Measurements from ENCODE around the gene USH1C. TPM values are rescaled to one million over a fixed set of nuclear protein-coding genes. Genes with fewer than 3 reads are reported as not detected.
A peak's percentile ranks its signal among the peaks of the same experiment; 100 is the strongest.

Gene USH1C
- total RNA-seq, 1 donor: not detected

GRCh38 chr11:17481905-17482304, 62.3 kb downstream of the USH1C start:
- no peaks in the 10 kb centered on the region for H3K36me3 ChIP-seq (ENCODE audit: insufficient read depth, low read length)
- no peaks in the 10 kb centered on the region for H3K79me2 ChIP-seq (ENCODE audit: insufficient read depth, low read length)
- no peaks in the 10 kb centered on the region for H4K20me1 ChIP-seq (ENCODE audit: insufficient read depth, low read length)
- H3K4me1 ChIP-seq (ENCODE audit: insufficient read depth, low read length): no peaks in the 10 kb centered on the region
- H3K27ac ChIP-seq (ENCODE audit: low read depth, low read length): no peak overlapping the region
- TF ChIP-seq, protein P1, sequence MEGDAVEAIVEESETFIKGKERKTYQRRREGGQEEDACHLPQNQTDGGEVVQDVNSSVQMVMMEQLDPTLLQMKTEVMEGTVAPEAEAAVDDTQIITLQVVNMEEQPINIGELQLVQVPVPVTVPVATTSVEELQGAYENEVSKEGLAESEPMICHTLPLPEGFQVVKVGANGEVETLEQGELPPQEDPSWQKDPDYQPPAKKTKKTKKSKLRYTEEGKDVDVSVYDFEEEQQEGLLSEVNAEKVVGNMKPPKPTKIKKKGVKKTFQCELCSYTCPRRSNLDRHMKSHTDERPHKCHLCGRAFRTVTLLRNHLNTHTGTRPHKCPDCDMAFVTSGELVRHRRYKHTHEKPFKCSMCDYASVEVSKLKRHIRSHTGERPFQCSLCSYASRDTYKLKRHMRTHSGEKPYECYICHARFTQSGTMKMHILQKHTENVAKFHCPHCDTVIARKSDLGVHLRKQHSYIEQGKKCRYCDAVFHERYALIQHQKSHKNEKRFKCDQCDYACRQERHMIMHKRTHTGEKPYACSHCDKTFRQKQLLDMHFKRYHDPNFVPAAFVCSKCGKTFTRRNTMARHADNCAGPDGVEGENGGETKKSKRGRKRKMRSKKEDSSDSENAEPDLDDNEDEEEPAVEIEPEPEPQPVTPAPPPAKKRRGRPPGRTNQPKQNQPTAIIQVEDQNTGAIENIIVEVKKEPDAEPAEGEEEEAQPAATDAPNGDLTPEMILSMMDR (IDR thresholded peaks at IDR 0.05; ENCODE audit: extremely low read depth, low read depth, low read length): no peak
- H2AFZ ChIP-seq (ENCODE audit: low read length): no peak overlapping the region
- peaks cover 21% of the 10 kb centered on the region for H3K27me3 ChIP-seq (ENCODE audit: insufficient read depth, low read length)
- no peak overlapping the region for H3K4me3 ChIP-seq (ENCODE audit: insufficient read depth, low read length)
- H3K4me2 ChIP-seq (ENCODE audit: insufficient read depth, low read length): no peak overlapping the region
- peak; percentile 23 for DNase-seq (ENCODE audit: insufficient read length, low spot score, missing footprints)
- H3K9me3 ChIP-seq (ENCODE audit: low read depth, low read length): no peaks in the 10 kb centered on the region

DNA sequence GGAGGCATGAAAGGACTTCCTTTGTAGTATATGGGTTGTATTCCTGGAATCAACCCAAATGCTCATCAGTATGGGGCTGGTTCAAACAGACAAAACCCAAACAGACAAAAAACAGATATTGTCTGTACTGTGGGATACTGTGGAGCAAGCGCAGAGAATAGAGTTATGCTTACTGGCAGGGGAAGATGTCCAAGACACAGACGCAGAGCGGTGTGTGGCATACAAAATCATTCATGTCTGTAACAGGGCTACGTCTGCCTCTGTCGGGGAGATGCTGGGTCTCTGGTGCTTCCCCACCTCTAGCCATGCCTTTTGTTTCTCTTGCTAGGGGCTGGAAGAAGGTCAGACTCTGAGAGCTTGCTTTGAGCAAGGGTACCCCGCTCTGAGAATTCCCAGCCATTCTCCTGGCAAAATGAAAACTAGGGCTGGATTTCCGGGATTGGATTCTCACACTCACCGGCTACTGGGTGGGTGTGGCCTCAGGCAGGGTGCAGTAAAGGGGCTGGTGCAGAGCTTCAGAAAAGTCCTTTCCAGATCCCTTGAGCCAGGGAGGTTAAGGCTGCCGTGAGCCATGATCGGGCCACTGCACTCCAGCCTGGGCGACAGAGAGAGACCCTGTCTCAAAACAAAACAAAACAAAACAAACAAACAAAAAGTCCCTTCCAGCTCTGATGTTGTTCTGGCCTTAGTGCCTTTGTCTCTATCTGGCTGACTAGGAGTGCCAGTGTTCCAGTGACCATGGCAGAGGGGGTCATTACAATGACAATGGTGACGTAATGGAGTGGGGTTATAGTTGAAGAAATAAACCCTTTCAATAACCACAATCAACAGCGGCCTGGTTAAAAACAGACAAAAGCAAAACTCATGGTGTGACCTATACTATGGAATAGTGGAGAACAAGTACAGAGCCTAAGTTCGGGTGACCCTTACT, 64.7 kb downstream of the USH1C start:
- TF ChIP-seq, protein P1 (IDR thresholded peaks at IDR 0.05; ENCODE audit: extremely low read depth, low read depth, low read length): no peak
- Histone ChIP-seq H3K79me2 (ENCODE audit: insufficient read depth, low read length) (no peaks in the 10 kb centered on the region), H4K20me1 (ENCODE audit: insufficient read depth, low read length) (no peaks in the 10 kb centered on the region), H2AFZ (ENCODE audit: low read length) (peak overlapping the region; percentile 35), H3K4me1 (ENCODE audit: insufficient read depth, low read length) (no peaks in the 10 kb centered on the region), H3K27me3 (ENCODE audit: insufficient read depth, low read length) (peaks cover 35% of the 10 kb centered on the region), H3K4me3 (ENCODE audit: insufficient read depth, low read length) (no peak overlapping the region), H3K4me2 (ENCODE audit: insufficient read depth, low read length) (no peak overlapping the region), H3K9me3 (ENCODE audit: low read depth, low read length) (no peaks in the 10 kb centered on the region), H3K27ac (ENCODE audit: low read depth, low read length) (no peak overlapping the region), H3K36me3 (ENCODE audit: insufficient read depth, low read length) (no peaks in the 10 kb centered on the region)
- peak; percentile 94 for DNase-seq (ENCODE audit: insufficient read length, low spot score, missing footprints)

DNA sequence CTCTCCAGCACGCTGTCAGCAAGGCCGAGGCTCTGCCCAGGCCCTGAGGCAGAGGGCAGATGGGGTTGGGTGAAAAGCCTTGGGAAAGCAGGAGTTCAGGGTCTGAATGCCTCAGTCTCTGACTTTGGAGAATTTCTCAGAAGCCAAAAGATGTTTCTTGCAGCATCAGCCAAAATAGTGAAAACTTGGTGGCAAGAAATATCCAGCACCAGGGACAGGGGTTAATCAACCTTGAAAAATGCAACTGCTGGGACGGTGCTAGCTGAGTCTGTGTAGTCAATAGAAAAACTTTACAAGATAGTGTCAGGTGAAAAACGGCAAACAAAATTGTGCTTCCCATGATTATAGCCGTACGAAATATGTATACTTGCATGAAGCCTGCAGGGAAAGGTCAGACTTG, 66.1 kb downstream of the USH1C start:
- Histone ChIP-seq H3K27me3 (ENCODE audit: insufficient read depth, low read length) (peaks cover 43% of the 10 kb centered on the region), H3K4me2 (ENCODE audit: insufficient read depth, low read length) (no peak overlapping the region), H2AFZ (ENCODE audit: low read length) (no peak overlapping the region), H3K36me3 (ENCODE audit: insufficient read depth, low read length) (no peaks in the 10 kb centered on the region), H3K9me3 (ENCODE audit: low read depth, low read length) (no peaks in the 10 kb centered on the region), H3K4me1 (ENCODE audit: insufficient read depth, low read length) (no peaks in the 10 kb centered on the region), H4K20me1 (ENCODE audit: insufficient read depth, low read length) (no peaks in the 10 kb centered on the region), H3K27ac (ENCODE audit: low read depth, low read length) (no peak overlapping the region), H3K79me2 (ENCODE audit: insufficient read depth, low read length) (no peaks in the 10 kb centered on the region), H3K4me3 (ENCODE audit: insufficient read depth, low read length) (no peak overlapping the region)
- DNase-seq (ENCODE audit: insufficient read length, low spot score, missing footprints): peak; percentile 73
- TF ChIP-seq, protein P1 (IDR thresholded peaks at IDR 0.05; ENCODE audit: extremely low read depth, low read depth, low read length): no peak

DNA sequence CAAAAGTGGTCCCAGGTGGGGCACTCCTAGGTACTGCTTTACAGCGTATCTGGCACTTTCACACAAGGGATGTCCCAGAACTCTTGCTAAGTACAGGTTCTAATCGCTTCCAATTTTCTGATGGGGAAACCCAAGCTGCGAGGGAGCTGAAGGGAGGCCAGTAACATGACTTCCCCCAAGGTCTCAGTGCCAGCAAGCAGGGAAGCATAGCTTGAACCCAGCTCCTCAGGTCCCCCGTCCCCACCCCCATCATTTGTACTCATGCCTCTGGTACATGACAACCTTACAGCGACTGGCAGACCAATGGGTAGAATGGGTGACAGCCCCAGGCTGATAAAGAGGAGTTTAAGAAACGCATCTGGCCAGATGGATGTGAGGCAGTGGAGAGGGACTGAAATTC, 66.9 kb downstream of the USH1C start:
- H3K79me2 ChIP-seq (ENCODE audit: insufficient read depth, low read length): no peaks in the 10 kb centered on the region
- TF ChIP-seq, protein P1 (IDR thresholded peaks at IDR 0.05; ENCODE audit: extremely low read depth, low read depth, low read length): no peak
- no peak overlapping the region for H3K4me2 ChIP-seq (ENCODE audit: insufficient read depth, low read length)
- no peak overlapping the region for H2AFZ ChIP-seq (ENCODE audit: low read length)
- no peaks in the 10 kb centered on the region for H4K20me1 ChIP-seq (ENCODE audit: insufficient read depth, low read length)
- no peaks in the 10 kb centered on the region for H3K36me3 ChIP-seq (ENCODE audit: insufficient read depth, low read length)
- no peaks in the 10 kb centered on the region for H3K9me3 ChIP-seq (ENCODE audit: low read depth, low read length)
- H3K4me3 ChIP-seq (ENCODE audit: insufficient read depth, low read length): no peak overlapping the region
- no peaks in the 10 kb centered on the region for H3K4me1 ChIP-seq (ENCODE audit: insufficient read depth, low read length)
- peaks cover 43% of the 10 kb centered on the region for H3K27me3 ChIP-seq (ENCODE audit: insufficient read depth, low read length)
- peak; percentile 53 for DNase-seq (ENCODE audit: insufficient read length, low spot score, missing footprints)
- no peak overlapping the region for H3K27ac ChIP-seq (ENCODE audit: low read depth, low read length)
